GM23338 (cell line): ENCODE results near the gene PHRF1. TPM values are rescaled to one million over a fixed set of nuclear protein-coding genes. Genes with fewer than 3 reads are reported as not detected.

Source experiments
- ATAC-seq: fragments of 200-7000 bp; cut with Tn5 transposase; 3 replicates; pipeline ENCODE4 v1.9.1; 2020
- DNase-seq: peaks from one replicate; pipeline ENCODE4 v3.0.0-alpha.2; 2015; ENCODE audit warnings: low spot score
- H2AFZ ChIP-seq: fragments of 200-600 bp; sonication (generic); 2 replicates; pipeline ENCODE4 v1.8.0; 2016; ENCODE audit warnings: antibody characterized with exemption, mild to moderate bottlenecking, moderate library complexity
- H3F3A ChIP-seq: fragments of 200-600 bp; sonication (generic); replicated peaks from 2 replicates; pipeline ENCODE4 v1.8.0; 2017; ENCODE audit warnings: antibody characterized with exemption, mixed run types, low read depth
- H3K27ac ChIP-seq: fragments of 200-600 bp; sonication (generic); 2 replicates; pipeline ENCODE4 v1.6.1; 2016; ENCODE audit warnings: low read depth
- H3K27me3 ChIP-seq: fragments of 200-600 bp; sonication (generic); 2 replicates; pipeline ENCODE4 v1.8.0; 2016; ENCODE audit warnings: mild to moderate bottlenecking, mixed run types, moderate library complexity; ENCODE audit not compliant: insufficient read depth
- H3K36me3 ChIP-seq: fragments of 200-600 bp; sonication (generic); 2 replicates; pipeline ENCODE4 v1.8.0; 2016; ENCODE audit warnings: mild to moderate bottlenecking; ENCODE audit not compliant: insufficient read depth
- H3K4me1 ChIP-seq: fragments of 200-600 bp; sonication (generic); 2 replicates; pipeline ENCODE4 v1.8.0; 2016; ENCODE audit warnings: mild to moderate bottlenecking, moderate library complexity; ENCODE audit not compliant: insufficient read depth
- H3K4me2 ChIP-seq: fragments of 200-600 bp; sonication (generic); 2 replicates; pipeline ENCODE4 v1.7.1; 2017; ENCODE audit warnings: mixed run types
- H3K4me3 ChIP-seq: fragments of 200-600 bp; sonication (generic); 2 replicates; pipeline ENCODE4 v1.6.1; 2016; ENCODE audit warnings: mixed run types
- H3K79me2 ChIP-seq: fragments of 200-600 bp; sonication (generic); replicated peaks from 2 replicates; pipeline ENCODE4 v1.8.0; 2017; ENCODE audit warnings: mild to moderate bottlenecking; ENCODE audit not compliant: insufficient read depth
- H3K9me2 ChIP-seq: fragments of 200-600 bp; sonication (generic); 2 replicates; pipeline ENCODE4 v1.8.0; 2017; ENCODE audit not compliant: insufficient read depth
- H4K20me1 ChIP-seq: fragments of 200-600 bp; sonication (generic); replicated peaks from 2 replicates; pipeline ENCODE4 v1.8.0; 2017; ENCODE audit warnings: mild to moderate bottlenecking; ENCODE audit not compliant: insufficient read depth
- H3K27ac Mint-ChIP-seq: 2 replicates; pipeline ENCODE4 v1.8.0; 2020; ENCODE audit warnings: inconsistent platforms, mild to moderate bottlenecking, moderate library complexity, mixed read lengths
- H3K27me3 Mint-ChIP-seq: 3 replicates; pipeline ENCODE4 v1.8.0; 2022; ENCODE audit warnings: low read depth, mild to moderate bottlenecking, moderate library complexity, mixed read lengths, inconsistent platforms; ENCODE audit not compliant: insufficient read depth, poor library complexity
- H3K36me3 Mint-ChIP-seq: 3 replicates; pipeline ENCODE4 v1.8.0; 2021; ENCODE audit warnings: low read depth, mild to moderate bottlenecking, inconsistent platforms, moderate library complexity, mixed read lengths
- H3K4me1 Mint-ChIP-seq: 3 replicates; pipeline ENCODE4 v1.8.0; 2020; ENCODE audit warnings: mild to moderate bottlenecking, inconsistent platforms, mixed read lengths
- H3K4me3 Mint-ChIP-seq: 3 replicates; pipeline ENCODE4 v1.8.0; 2021; ENCODE audit warnings: moderate library complexity, mild to moderate bottlenecking, inconsistent platforms, mixed read lengths
- H3K9me3 Mint-ChIP-seq: 3 replicates; pipeline ENCODE4 v1.8.0; 2020; ENCODE audit warnings: moderate library complexity, mild to moderate bottlenecking, inconsistent platforms, mixed read lengths
- CREB1 ChIP-seq: fragments of 250-450 bp; sonication (Bioruptor Pico); IDR thresholded peaks from 2 replicates; pipeline ENCODE4 v1.5.0; 2020; ENCODE audit warnings: low read depth, mild to moderate bottlenecking, moderate library complexity
- CTCF ChIP-seq, 2 experiments: fragments of 200-600 bp in 1 of 2; sonication (generic) in 1 of 2; conservative IDR thresholded peaks; 2 replicates each; pipeline versions ENCODE4 v1.5.1 to v1.6.1; 2016 to 2017; ENCODE audit warnings: antibody characterized with exemption in 2 of 2, low read depth in 2 of 2, mild to moderate bottlenecking in 2 of 2, moderate library complexity in 1 of 2
- EZH2 ChIP-seq: fragments of 200-600 bp; sonication (generic); IDR thresholded peaks from one replicate; pipeline ENCODE4 v1.8.0; 2017; ENCODE audit warnings: antibody characterized with exemption, mild to moderate bottlenecking, low read depth; ENCODE audit not compliant: unreplicated experiment
- EZH2phosphoT487 ChIP-seq: fragments of 200-600 bp; sonication (generic); IDR thresholded peaks from one replicate; pipeline ENCODE4 v1.8.1; 2018; ENCODE audit warnings: antibody characterized with exemption; ENCODE audit not compliant: unreplicated experiment
- JUNB ChIP-seq: IDR thresholded peaks from one replicate; pipeline ENCODE4 v1.6.1; 2016; ENCODE audit warnings: antibody characterized with exemption; ENCODE audit not compliant: unreplicated experiment
- NANOG ChIP-seq: IDR thresholded peaks from 2 replicates; pipeline ENCODE4 v1.6.1; 2016; ENCODE audit warnings: antibody characterized with exemption, borderline replicate concordance
- POLR2AphosphoS5 ChIP-seq: IDR thresholded peaks from 2 replicates; pipeline ENCODE4 v1.6.1; 2016; ENCODE audit warnings: antibody characterized with exemption, low read depth
- REST ChIP-seq: IDR thresholded peaks from one replicate; pipeline ENCODE4 v1.6.1; 2018; ENCODE audit warnings: antibody characterized with exemption; ENCODE audit not compliant: unreplicated experiment
- STAT1 ChIP-seq: IDR thresholded peaks from one replicate; pipeline ENCODE4 v1.6.1; 2016; ENCODE audit warnings: antibody characterized with exemption; ENCODE audit not compliant: unreplicated experiment
- ZNF114 ChIP-seq: fragments of 250-450 bp; sonication (Bioruptor Pico); IDR thresholded peaks from 2 replicates; pipeline ENCODE4 v1.5.0; 2020; ENCODE audit warnings: mild to moderate bottlenecking, moderate library complexity
- ZNF331 ChIP-seq: fragments of 250-450 bp; sonication (Bioruptor Pico); IDR thresholded peaks from 2 replicates; pipeline ENCODE4 v1.5.0; 2020; ENCODE audit warnings: low read depth, mild to moderate bottlenecking, moderate library complexity
- polyA plus RNA-seq: library from polyadenylated mRNA; unstranded; fragments of >200 nt; fragmentation: Nextera tagmentation; extraction: Ambion mirVana; gene quantifications from 2 replicates; pipeline ENCODE4 v1.2.1, GENCODE V29; 2016
- total RNA-seq: library from RNA; depleted of rRNA; stranded (reverse); fragments of >200 nt; shearing (Covaris generic); gene quantifications from 2 replicates; pipeline ENCODE4 v1.2.3, GENCODE V29; 2014
- TF ChIP-seq, protein P1 (sequence below): IDR thresholded peaks from 2 replicates; pipeline ENCODE4 v1.6.1; 2016; ENCODE audit warnings: antibody characterized with exemption
- TF ChIP-seq, protein P2 (sequence below): fragments of 250-450 bp; sonication (Bioruptor Pico); IDR thresholded peaks from 2 replicates; pipeline ENCODE4 v1.5.0; 2020; ENCODE audit warnings: mild to moderate bottlenecking, moderate library complexity

PHRF1 gene
- total and polyA plus RNA-seq, 2 experiments from 2014 or later: 11.0 to 45.9 TPM

GRCh38 chr11:614021-614622, 37.9 kb downstream of the PHRF1 start:
- H3K4me1 ChIP-seq: peaks cover 11% of the 10 kb centered on the region; the same call in 1 of the 2 replicates
- DNase-seq: no peak
- H3K4me1 Mint-ChIP-seq: peaks cover 5% of the 10 kb centered on the region
- H3K79me2 ChIP-seq: no peaks in the 10 kb centered on the region
- no peaks in the 10 kb centered on the region for H3K27me3 ChIP-seq
- H3K27ac Mint-ChIP-seq: no peak overlapping the region
- H3K4me3 Mint-ChIP-seq: peak overlapping the region; percentile 49; the same call in 2 of the 3 replicates
- no peaks in the 10 kb centered on the region for H3K9me2 ChIP-seq
- TF ChIP-seq JUNB (no peak), STAT1 (no peak), EZH2phosphoT487 (no peak), NANOG (no peak), ZNF114 (CRISPR knock-in tag) (no peak), CREB1 (no peak), ZNF331 (no peak), CTCF (conservative IDR thresholded peaks at IDR 0.05; ENCODE audit: low read depth in 2 of 2) (no peak), POLR2AphosphoS5 (no peak; the same call in 1 of the 2 replicates), EZH2 (no peak), REST (no peak)
- TF ChIP-seq, protein P1, sequence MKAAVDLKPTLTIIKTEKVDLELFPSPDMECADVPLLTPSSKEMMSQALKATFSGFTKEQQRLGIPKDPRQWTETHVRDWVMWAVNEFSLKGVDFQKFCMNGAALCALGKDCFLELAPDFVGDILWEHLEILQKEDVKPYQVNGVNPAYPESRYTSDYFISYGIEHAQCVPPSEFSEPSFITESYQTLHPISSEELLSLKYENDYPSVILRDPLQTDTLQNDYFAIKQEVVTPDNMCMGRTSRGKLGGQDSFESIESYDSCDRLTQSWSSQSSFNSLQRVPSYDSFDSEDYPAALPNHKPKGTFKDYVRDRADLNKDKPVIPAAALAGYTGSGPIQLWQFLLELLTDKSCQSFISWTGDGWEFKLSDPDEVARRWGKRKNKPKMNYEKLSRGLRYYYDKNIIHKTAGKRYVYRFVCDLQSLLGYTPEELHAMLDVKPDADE: no peak
- TF ChIP-seq, protein P2, sequence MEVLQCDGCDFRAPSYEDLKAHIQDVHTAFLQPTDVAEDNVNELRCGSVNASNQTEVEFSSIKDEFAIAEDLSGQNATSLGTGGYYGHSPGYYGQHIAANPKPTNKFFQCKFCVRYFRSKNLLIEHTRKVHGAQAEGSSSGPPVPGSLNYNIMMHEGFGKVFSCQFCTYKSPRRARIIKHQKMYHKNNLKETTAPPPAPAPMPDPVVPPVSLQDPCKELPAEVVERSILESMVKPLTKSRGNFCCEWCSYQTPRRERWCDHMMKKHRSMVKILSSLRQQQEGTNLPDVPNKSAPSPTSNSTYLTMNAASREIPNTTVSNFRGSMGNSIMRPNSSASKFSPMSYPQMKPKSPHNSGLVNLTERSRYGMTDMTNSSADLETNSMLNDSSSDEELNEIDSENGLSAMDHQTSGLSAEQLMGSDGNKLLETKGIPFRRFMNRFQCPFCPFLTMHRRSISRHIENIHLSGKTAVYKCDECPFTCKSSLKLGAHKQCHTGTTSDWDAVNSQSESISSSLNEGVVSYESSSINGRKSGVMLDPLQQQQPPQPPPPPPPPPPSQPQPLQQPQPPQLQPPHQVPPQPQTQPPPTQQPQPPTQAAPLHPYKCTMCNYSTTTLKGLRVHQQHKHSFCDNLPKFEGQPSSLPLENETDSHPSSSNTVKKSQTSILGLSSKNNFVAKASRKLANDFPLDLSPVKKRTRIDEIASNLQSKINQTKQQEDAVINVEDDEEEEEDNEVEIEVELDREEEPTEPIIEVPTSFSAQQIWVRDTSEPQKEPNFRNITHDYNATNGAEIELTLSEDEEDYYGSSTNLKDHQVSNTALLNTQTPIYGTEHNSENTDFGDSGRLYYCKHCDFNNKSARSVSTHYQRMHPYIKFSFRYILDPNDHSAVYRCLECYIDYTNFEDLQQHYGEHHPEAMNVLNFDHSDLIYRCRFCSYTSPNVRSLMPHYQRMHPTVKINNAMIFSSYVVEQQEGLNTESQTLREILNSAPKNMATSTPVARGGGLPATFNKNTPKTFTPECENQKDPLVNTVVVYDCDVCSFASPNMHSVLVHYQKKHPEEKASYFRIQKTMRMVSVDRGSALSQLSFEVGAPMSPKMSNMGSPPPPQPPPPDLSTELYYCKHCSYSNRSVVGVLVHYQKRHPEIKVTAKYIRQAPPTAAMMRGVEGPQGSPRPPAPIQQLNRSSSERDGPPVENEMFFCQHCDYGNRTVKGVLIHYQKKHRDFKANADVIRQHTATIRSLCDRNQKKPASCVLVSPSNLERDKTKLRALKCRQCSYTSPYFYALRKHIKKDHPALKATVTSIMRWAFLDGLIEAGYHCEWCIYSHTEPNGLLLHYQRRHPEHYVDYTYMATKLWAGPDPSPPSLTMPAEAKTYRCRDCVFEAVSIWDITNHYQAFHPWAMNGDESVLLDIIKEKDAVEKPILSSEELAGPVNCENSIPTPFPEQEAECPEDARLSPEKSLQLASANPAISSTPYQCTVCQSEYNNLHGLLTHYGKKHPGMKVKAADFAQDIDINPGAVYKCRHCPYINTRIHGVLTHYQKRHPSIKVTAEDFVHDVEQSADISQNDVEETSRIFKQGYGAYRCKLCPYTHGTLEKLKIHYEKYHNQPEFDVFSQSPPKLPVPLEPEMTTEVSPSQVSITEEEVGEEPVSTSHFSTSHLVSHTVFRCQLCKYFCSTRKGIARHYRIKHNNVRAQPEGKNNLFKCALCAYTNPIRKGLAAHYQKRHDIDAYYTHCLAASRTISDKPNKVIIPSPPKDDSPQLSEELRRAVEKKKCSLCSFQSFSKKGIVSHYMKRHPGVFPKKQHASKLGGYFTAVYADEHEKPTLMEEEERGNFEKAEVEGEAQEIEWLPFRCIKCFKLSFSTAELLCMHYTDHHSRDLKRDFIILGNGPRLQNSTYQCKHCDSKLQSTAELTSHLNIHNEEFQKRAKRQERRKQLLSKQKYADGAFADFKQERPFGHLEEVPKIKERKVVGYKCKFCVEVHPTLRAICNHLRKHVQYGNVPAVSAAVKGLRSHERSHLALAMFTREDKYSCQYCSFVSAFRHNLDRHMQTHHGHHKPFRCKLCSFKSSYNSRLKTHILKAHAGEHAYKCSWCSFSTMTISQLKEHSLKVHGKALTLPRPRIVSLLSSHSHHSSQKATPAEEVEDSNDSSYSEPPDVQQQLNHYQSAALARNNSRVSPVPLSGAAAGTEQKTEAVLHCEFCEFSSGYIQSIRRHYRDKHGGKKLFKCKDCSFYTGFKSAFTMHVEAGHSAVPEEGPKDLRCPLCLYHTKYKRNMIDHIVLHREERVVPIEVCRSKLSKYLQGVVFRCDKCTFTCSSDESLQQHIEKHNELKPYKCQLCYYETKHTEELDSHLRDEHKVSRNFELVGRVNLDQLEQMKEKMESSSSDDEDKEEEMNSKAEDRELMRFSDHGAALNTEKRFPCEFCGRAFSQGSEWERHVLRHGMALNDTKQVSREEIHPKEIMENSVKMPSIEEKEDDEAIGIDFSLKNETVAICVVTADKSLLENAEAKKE (CRISPR knock-in tag): no peak
- peaks cover 10% of the 10 kb centered on the region for H3K27me3 Mint-ChIP-seq
- H2AFZ ChIP-seq: no peak overlapping the region
- ATAC-seq: no peak
- 0 out of 2 replicates have a peak overlapping the region, but pooled peaks have one; percentile 40 for H3K4me3 ChIP-seq
- no peak overlapping the region for H3K27ac ChIP-seq
- no peaks in the 10 kb centered on the region for H3K36me3 ChIP-seq
- H3K36me3 Mint-ChIP-seq: peaks cover 22% of the 10 kb centered on the region
- H3K9me3 Mint-ChIP-seq: no peaks in the 10 kb centered on the region
- peaks cover 36% of the 10 kb centered on the region for H3F3A ChIP-seq
- H4K20me1 ChIP-seq: peaks cover 18% of the 10 kb centered on the region; the same call in 1 of the 2 replicates
- H3K4me2 ChIP-seq: peak overlapping the region; percentile 72; the same call in 1 of the 2 replicates
